Coronary artery (tissue), 2 donors: Measurements from ENCODE around the gene PPM1H.

Source experiments
- DNase-seq: peaks from one replicate; pipeline ENCODE4 v3.0.0-alpha.2; 2017; ENCODE audit warnings: low spot score
- H3K27ac ChIP-seq, 2 donors: fragments of 200-600 bp; sonication (generic); one replicate each; pipeline ENCODE4 v1.5.1; 2016 to 2019
- H3K4me3 ChIP-seq: fragments of 200-600 bp; sonication (generic); 2 replicates; pipeline ENCODE4 v1.5.1; 2016; ENCODE audit warnings: mild to moderate bottlenecking, moderate library complexity
- CTCF ChIP-seq: fragments of 200-600 bp; sonication (generic); IDR thresholded peaks from one replicate; pipeline ENCODE4 v1.5.1; 2019; ENCODE audit warnings: antibody characterized with exemption

Gene PPM1H

GRCh38 chr12:62928632-62929031 lies 6.3 kb downstream of the PPM1H start:
- Histone ChIP-seq H3K27ac (no peak overlapping the region), H3K4me3 (no peak overlapping the region)
- no peak for TF ChIP-seq CTCF
- DNase-seq = no peak

- Histone ChIP-seq H3K27ac (no peak overlapping the region), H3K4me3 (no peak overlapping the region)
- no peak for DNase-seq
- no peak for TF ChIP-seq CTCF
These were observed 9.3 kb downstream of the PPM1H start for GRCh38 chr12:62925680-62926079.

GRCh38 chr12:62924084-62924483 lies 10.9 kb downstream of the PPM1H start:
- H3K4me3 ChIP-seq = no peak overlapping the region
- TF ChIP-seq CTCF = no peak
- no peak overlapping the region for H3K27ac ChIP-seq
- no peak for DNase-seq

- Histone ChIP-seq H3K4me3 (no peak overlapping the region), H3K27ac (no peak overlapping the region)
- no peak for TF ChIP-seq CTCF
- DNase-seq = no peak
These were observed 12.4 kb downstream of the PPM1H start for GRCh38 chr12:62922539-62922938.

- H3K27ac ChIP-seq = no peak overlapping the region
- no peak overlapping the region for H3K4me3 ChIP-seq
- no peak for TF ChIP-seq CTCF
- no peak for DNase-seq
These were observed 15.1 kb downstream of the PPM1H start for GRCh38 chr12:62919838-62920237.

GRCh38 chr12:62917926-62918325 lies 17.0 kb downstream of the PPM1H start:
- no peak overlapping the region for H3K4me3 ChIP-seq
- no peak for DNase-seq
- H3K27ac ChIP-seq = no peak overlapping the region
- no peak for TF ChIP-seq CTCF

- no peak for TF ChIP-seq CTCF
- Histone ChIP-seq H3K4me3 (no peak overlapping the region), H3K27ac (no peak overlapping the region)
- no peak for DNase-seq
These were observed 18.1 kb downstream of the PPM1H start for GRCh38 chr12:62916632-62917425.
